ENCODE results near the gene GNB2.
"Not testable (repeated sequence)": the region's sequence is repeated elsewhere in the genome, so short reads cannot be mapped to it uniquely, and the experiment has no call there.

The GNB2 gene

GRCh38 chr7:100649826-100650565 lies 23.5 kb upstream of the GNB2 start:
- no peaks in the 10 kb centered on the region for H3K36me3 Mint-ChIP-seq
- H3K4me3 Mint-ChIP-seq, result no peak overlapping the region
- no peak for ATAC-seq
- peaks cover 6% of the 10 kb centered on the region for H3K4me1 Mint-ChIP-seq
- no peak for DNase-seq (ENCODE audit: low spot score in 2 of 2)
- no peaks in the 10 kb centered on the region for H3K9me3 Mint-ChIP-seq
- no peak overlapping the region for H3K27ac Mint-ChIP-seq

- Mint-ChIP-seq H3K9me3 (no peaks in the 10 kb centered on the region), H3K4me3 (no peak overlapping the region), H3K4me1 (peaks cover 7% of the 10 kb centered on the region), H3K27ac (no peak overlapping the region), H3K36me3 (no peaks in the 10 kb centered on the region)
- no peak for DNase-seq (ENCODE audit: low spot score in 2 of 2)
- no peak for ATAC-seq
These were observed 18.4 kb upstream of the GNB2 start for GRCh38 chr7:100654908-100655831.

- no peaks in the 10 kb centered on the region for H3K9me3 Mint-ChIP-seq
- DNase-seq (ENCODE audit: low spot score in 2 of 2), result peak; percentile 40 to 76
- ATAC-seq, result peak; percentile 64
- H3K4me3 Mint-ChIP-seq, result no peak within 1 kb of the TSS
- peaks cover 7% of the 10 kb centered on the region for H3K4me1 Mint-ChIP-seq
- H3K27ac Mint-ChIP-seq, result no peak within 1 kb of the TSS
- no peaks in the 10 kb centered on the region for H3K36me3 Mint-ChIP-seq
These were observed 17.4 kb upstream of the GNB2 start, which contains the start of gene ACTL6B for GRCh38 chr7:100655908-100656674. Gene ACTL6B, minus strand, starts transcription at chr7:100656448. Its CDS starts 94 bp downstream, at chr7:100656354.

- not testable (repeated sequence) for H3K27ac Mint-ChIP-seq; H3K4me3 Mint-ChIP-seq; H3K36me3 Mint-ChIP-seq; H3K9me3 Mint-ChIP-seq; ATAC-seq; H3K4me1 Mint-ChIP-seq; DNase-seq (ENCODE audit: low spot score in 2 of 2)
These were observed 11.3 kb upstream of the GNB2 start for GRCh38 chr7:100662194-100662776.

- Mint-ChIP-seq H3K36me3 (no peaks in the 10 kb centered on the region), H3K4me3 (no peak overlapping the region), H3K9me3 (no peaks in the 10 kb centered on the region), H3K4me1 (no peaks in the 10 kb centered on the region), H3K27ac (no peak overlapping the region)
- DNase-seq (ENCODE audit: low spot score in 2 of 2) (no peak), ATAC-seq (no peak)
These were observed 8.3 kb upstream of the GNB2 start for GRCh38 chr7:100665168-100665726.

- Mint-ChIP-seq H3K9me3 (no peaks in the 10 kb centered on the region), H3K27ac (no peak overlapping the region), H3K4me3 (no peak overlapping the region), H3K36me3 (no peaks in the 10 kb centered on the region), H3K4me1 (no peaks in the 10 kb centered on the region)
- no peak for ATAC-seq
- DNase-seq (ENCODE audit: low spot score in 2 of 2), result no peak
These were observed 6.0 kb upstream of the GNB2 start for GRCh38 chr7:100667331-100668068.

- Mint-ChIP-seq H3K9me3 (no peaks in the 10 kb centered on the region), H3K36me3 (peaks cover 3% of the 10 kb centered on the region), H3K27ac (no peak overlapping the region), H3K4me3 (no peak overlapping the region), H3K4me1 (peaks cover 3% of the 10 kb centered on the region)
- ATAC-seq (no peak), DNase-seq (ENCODE audit: low spot score in 2 of 2) (no peak)
These were observed 5.5 kb upstream of the GNB2 start for GRCh38 chr7:100668069-100668449.

- H3K4me1 Mint-ChIP-seq, H3K9me3 Mint-ChIP-seq, ATAC-seq: not testable (repeated sequence)
These were observed 4.4 kb upstream of the GNB2 start for GRCh38 chr7:100669106-100669505.

GRCh38 chr7:100670074-100670473 lies 3.5 kb upstream of the GNB2 start:
- no peak overlapping the region for H3K27ac Mint-ChIP-seq
- ATAC-seq (no peak), DNase-seq (ENCODE audit: low spot score in 2 of 2) (no peak)
- peaks cover 23% of the 10 kb centered on the region for H3K36me3 Mint-ChIP-seq
- H3K9me3 Mint-ChIP-seq, result no peaks in the 10 kb centered on the region
- peaks cover 6% of the 10 kb centered on the region for H3K4me1 Mint-ChIP-seq
- no peak overlapping the region for H3K4me3 Mint-ChIP-seq

More at GRCh38 chr7:100669106-100669505, 4.4 kb upstream of the GNB2 start:
- H3K4me3 Mint-ChIP-seq; H3K27ac Mint-ChIP-seq; DNase-seq (ENCODE audit: low spot score in 2 of 2): not testable (repeated sequence)
- H3K36me3 Mint-ChIP-seq, result peaks cover 14% of the 10 kb centered on the region

- Mint-ChIP-seq H3K4me3 (peak overlapping the region; percentile 98), H3K27ac (no peak overlapping the region), H3K9me3 (no peaks in the 10 kb centered on the region)
These were observed 1.9 kb upstream of the GNB2 start for GRCh38 chr7:100671353-100672327.

GRCh38 chr7:100673942-100674410 lies 436 bp downstream of the GNB2 start:
- H3K27ac Mint-ChIP-seq, result peak overlapping the region; percentile 98
- no peaks in the 10 kb centered on the region for H3K9me3 Mint-ChIP-seq
- peaks cover 25% of the 10 kb centered on the region for H3K4me1 Mint-ChIP-seq
- peak overlapping the region; percentile 98 for H3K4me3 Mint-ChIP-seq
- DNase-seq (ENCODE audit: low spot score in 2 of 2), result peak in 1 of 2 donors; percentile 81
- ATAC-seq, result no peak
- peaks cover 60% of the 10 kb centered on the region for H3K36me3 Mint-ChIP-seq

More at GRCh38 chr7:100671353-100672327, 1.9 kb upstream of the GNB2 start:
- peaks cover 12% of the 10 kb centered on the region for H3K4me1 Mint-ChIP-seq
- ATAC-seq, result no peak
- H3K36me3 Mint-ChIP-seq, result peaks cover 37% of the 10 kb centered on the region
- DNase-seq (ENCODE audit: low spot score in 2 of 2), result no peak

GRCh38 chr7:100674411-100675104 lies 1.0 kb downstream of the GNB2 start:
- Mint-ChIP-seq H3K4me3 (peak overlapping the region; percentile 98), H3K36me3 (peaks cover 66% of the 10 kb centered on the region), H3K4me1 (peaks cover 31% of the 10 kb centered on the region), H3K9me3 (no peaks in the 10 kb centered on the region), H3K27ac (peak overlapping the region; percentile 98)
- ATAC-seq, result no peak
- DNase-seq (ENCODE audit: low spot score in 2 of 2), result peak in 1 of 2 donors; percentile 71

All from stimulated activated effector memory CD8-positive, alpha-beta T cell treated with anti-CD3 and anti-CD28 coated beads, Interleukin-12 subunit alpha, Interleukin-12 subunit beta, amount 100 ng/mL, for 72 hours (primary cell).